Esophagus (tissue), 2 donors: ENCODE measurements around the gene CWH43. TPM values are rescaled to one million over a fixed set of nuclear protein-coding genes. Genes with fewer than 3 reads are reported as not detected.
"Not testable (repeated sequence)": the region's sequence is repeated elsewhere in the genome, so short reads cannot be mapped to it uniquely, and the experiment has no call there.

ENCODE experiments used
- H3K27ac ChIP-seq, 2 donors: one replicate each; pipeline ENCODE4 v1.5.1; 2013; ENCODE audit warnings: low read depth in 2 of 2, mild to moderate bottlenecking in 2 of 2, inconsistent platforms in 1 of 2, low read length in 1 of 2, moderate library complexity in 1 of 2
- H3K27me3 ChIP-seq, 2 donors: one replicate each; pipeline ENCODE4 v1.6.1; 2013; ENCODE audit warnings: low read length in 2 of 2, control low read depth in 1 of 2, mild to moderate bottlenecking in 1 of 2; ENCODE audit not compliant: insufficient read depth in 2 of 2, control insufficient read depth in 1 of 2
- H3K36me3 ChIP-seq, 2 donors: one replicate each; pipeline ENCODE4 v1.6.1; 2013; ENCODE audit warnings: low read length in 1 of 2; ENCODE audit not compliant: control insufficient read depth in 2 of 2, insufficient read depth in 2 of 2
- H3K4me1 ChIP-seq, 2 donors: one replicate each; pipeline ENCODE4 v1.6.1; 2013; ENCODE audit warnings: low read length in 1 of 2; ENCODE audit not compliant: control insufficient read depth in 2 of 2, insufficient read depth in 2 of 2
- H3K4me3 ChIP-seq, 2 donors: one replicate each; pipeline ENCODE4 v1.5.1; 2013; ENCODE audit warnings: low read length in 2 of 2, mild to moderate bottlenecking in 2 of 2, low read depth in 1 of 2, moderate library complexity in 1 of 2
- H3K9me3 ChIP-seq, 2 donors: one replicate each; pipeline ENCODE4 v1.6.1; 2013; ENCODE audit warnings: mild to moderate bottlenecking in 2 of 2, low read depth in 1 of 2, low read length in 1 of 2, moderate library complexity in 1 of 2; ENCODE audit not compliant: control insufficient read depth in 2 of 2, insufficient read depth in 1 of 2
- WGBS, 2 donors: extraction: QIAGEN DNeasy Blood & Tissue Kit; methylation state at CpG; one replicate each; pipeline ENCODE4 v1.1.7; 2013; 5-methylcytosine and 5-hydroxymethylcytosine counted together
- polyA plus RNA-seq, 2 donors: library from polyadenylated mRNA; stranded (reverse); fragments of 200-250 nt; gene quantifications; one replicate each; pipeline ENCODE4 v1.2.3, GENCODE V29; 2013
- donor health status: healthy with polysubstance abuse.
- donor health status: Bipolar disorder and iron deficiency.

CWH43 gene
- polyA plus RNA-seq, 2 donors, result 14.4 to 19.3 TPM

- H3K4me3 ChIP-seq, H3K27ac ChIP-seq, H3K27me3 ChIP-seq, H3K36me3 ChIP-seq, H3K4me1 ChIP-seq: not testable (repeated sequence)
- peaks cover 0 to 16% of the 10 kb centered on the region in 2 donors for H3K9me3 ChIP-seq
- WGBS, 2 donors, result 73 to 74% methylated on average over 9 of the region's 9 CpGs
Measured at GRCh38 chr4:49102344-49102898, 116.3 kb downstream of the CWH43 start.

GRCh38 chr4:49103436-49104136 is 117.5 kb downstream of the CWH43 start:
- H3K27ac ChIP-seq, H3K4me3 ChIP-seq, H3K4me1 ChIP-seq, H3K36me3 ChIP-seq, H3K27me3 ChIP-seq: not testable (repeated sequence)
- WGBS, 2 donors, result 66 to 70% methylated on average over 14 of the region's 14 CpGs
- peaks cover 0 to 13% of the 10 kb centered on the region in 2 donors for H3K9me3 ChIP-seq

GRCh38 chr4:49104231-49104930 is 118.3 kb downstream of the CWH43 start:
- 54 to 63% methylated on average over 17 of the region's 17 CpGs for WGBS, 2 donors
- H3K9me3 ChIP-seq, result peaks cover 0 to 13% of the 10 kb centered on the region in 2 donors
- not testable (repeated sequence) for H3K4me3 ChIP-seq, H3K27me3 ChIP-seq, H3K27ac ChIP-seq, H3K36me3 ChIP-seq, H3K4me1 ChIP-seq

- not testable (repeated sequence) for H3K4me1 ChIP-seq, H3K36me3 ChIP-seq, H3K9me3 ChIP-seq, H3K4me3 ChIP-seq, H3K27ac ChIP-seq, H3K27me3 ChIP-seq
- WGBS, 2 donors, result 72 to 77% methylated on average over 11 of the region's 11 CpGs
Measured at GRCh38 chr4:49105248-49105904, 119.3 kb downstream of the CWH43 start.

- not testable (repeated sequence) for H3K9me3 ChIP-seq
- 53 to 60% methylated on average over 6 of the region's 6 CpGs for WGBS, 2 donors
Measured at GRCh38 chr4:49107262-49107661, 121.2 kb downstream of the CWH43 start.

GRCh38 chr4:49108183-49108978 is 122.3 kb downstream of the CWH43 start:
- not testable (repeated sequence) for H3K4me1 ChIP-seq, H3K9me3 ChIP-seq
- WGBS, 2 donors, result 57 to 58% methylated on average over 15 of the region's 17 CpGs

More at GRCh38 chr4:49107262-49107661, 121.2 kb downstream of the CWH43 start:
- not testable (repeated sequence) for H3K36me3 ChIP-seq, H3K4me1 ChIP-seq, H3K4me3 ChIP-seq, H3K27me3 ChIP-seq, H3K27ac ChIP-seq

GRCh38 chr4:49109567-49110166 is 123.6 kb downstream of the CWH43 start:
- H3K9me3 ChIP-seq, H3K4me1 ChIP-seq, H3K36me3 ChIP-seq, H3K4me3 ChIP-seq, H3K27me3 ChIP-seq, H3K27ac ChIP-seq: not testable (repeated sequence)
- WGBS, 2 donors, result 60 to 64% methylated on average over 10 of the region's 10 CpGs

More at GRCh38 chr4:49108183-49108978, 122.3 kb downstream of the CWH43 start:
- H3K27me3 ChIP-seq, H3K4me3 ChIP-seq, H3K36me3 ChIP-seq, H3K27ac ChIP-seq: not testable (repeated sequence)

GRCh38 chr4:49110579-49110978 is 124.5 kb downstream of the CWH43 start:
- not testable (repeated sequence) for H3K27me3 ChIP-seq, H3K4me3 ChIP-seq, H3K4me1 ChIP-seq, H3K27ac ChIP-seq, H3K36me3 ChIP-seq, H3K9me3 ChIP-seq
- 68 to 73% methylated on average over 5 of the region's 5 CpGs for WGBS, 2 donors
